Measurements from ENCODE around the gene STMP1. TPM values are rescaled to one million over a fixed set of nuclear protein-coding genes. Genes with fewer than 3 reads are reported as not detected.

STMP1 gene
- total and polyA plus RNA-seq, 2 experiments from 2014 or later, result 23.0 to 78.4 TPM

GRCh38 chr7:135683609-135684008 lies 21.3 kb downstream of the STMP1 start:
- Histone ChIP-seq H3K4me1 (ENCODE audit: insufficient read depth) (peaks cover 3% of the 10 kb centered on the region; the same call in 1 of the 2 replicates), H3K4me3 (no peak overlapping the region), H4K20me1 (replicated peaks; ENCODE audit: insufficient read depth) (no peaks in the 10 kb centered on the region; the same call in 1 of the 2 replicates), H3K27me3 (ENCODE audit: insufficient read depth) (no peaks in the 10 kb centered on the region), H2AFZ (no peak overlapping the region), H3K9me2 (ENCODE audit: insufficient read depth) (no peaks in the 10 kb centered on the region), H3K36me3 (ENCODE audit: insufficient read depth) (no peaks in the 10 kb centered on the region), H3K27ac (ENCODE audit: low read depth) (no peak overlapping the region), H3F3A (replicated peaks; ENCODE audit: low read depth) (no peaks in the 10 kb centered on the region), H3K4me2 (no peak overlapping the region), H3K79me2 (replicated peaks; ENCODE audit: insufficient read depth) (0 out of 2 replicates have a peak, but pooled peaks cover under 1% of the 10 kb centered on the region)
- Mint-ChIP-seq H3K9me3 (no peaks in the 10 kb centered on the region), H3K27ac (no peak overlapping the region), H3K4me3 (no peak overlapping the region), H3K36me3 (ENCODE audit: low read depth) (no peaks in the 10 kb centered on the region; the same call in 2 of the 3 replicates), H3K4me1 (peaks cover 8% of the 10 kb centered on the region; the same call in 2 of the 3 replicates), H3K27me3 (ENCODE audit: insufficient read depth, low read depth, poor library complexity) (peaks cover 6% of the 10 kb centered on the region)
- no peak for TF ChIP-seq ZNF331 (CRISPR knock-in tag; IDR thresholded peaks at IDR 0.05; ENCODE audit: low read depth)
- TF ChIP-seq ZNF462 (CRISPR knock-in tag; IDR thresholded peaks at IDR 0.05), result no peak
- TF ChIP-seq, protein P1, sequence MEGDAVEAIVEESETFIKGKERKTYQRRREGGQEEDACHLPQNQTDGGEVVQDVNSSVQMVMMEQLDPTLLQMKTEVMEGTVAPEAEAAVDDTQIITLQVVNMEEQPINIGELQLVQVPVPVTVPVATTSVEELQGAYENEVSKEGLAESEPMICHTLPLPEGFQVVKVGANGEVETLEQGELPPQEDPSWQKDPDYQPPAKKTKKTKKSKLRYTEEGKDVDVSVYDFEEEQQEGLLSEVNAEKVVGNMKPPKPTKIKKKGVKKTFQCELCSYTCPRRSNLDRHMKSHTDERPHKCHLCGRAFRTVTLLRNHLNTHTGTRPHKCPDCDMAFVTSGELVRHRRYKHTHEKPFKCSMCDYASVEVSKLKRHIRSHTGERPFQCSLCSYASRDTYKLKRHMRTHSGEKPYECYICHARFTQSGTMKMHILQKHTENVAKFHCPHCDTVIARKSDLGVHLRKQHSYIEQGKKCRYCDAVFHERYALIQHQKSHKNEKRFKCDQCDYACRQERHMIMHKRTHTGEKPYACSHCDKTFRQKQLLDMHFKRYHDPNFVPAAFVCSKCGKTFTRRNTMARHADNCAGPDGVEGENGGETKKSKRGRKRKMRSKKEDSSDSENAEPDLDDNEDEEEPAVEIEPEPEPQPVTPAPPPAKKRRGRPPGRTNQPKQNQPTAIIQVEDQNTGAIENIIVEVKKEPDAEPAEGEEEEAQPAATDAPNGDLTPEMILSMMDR (conservative IDR thresholded peaks at IDR 0.05; ENCODE audit: low read depth in 2 of 2), result no peak
- no peak for TF ChIP-seq JUNB (IDR thresholded peaks at IDR 0.05; ENCODE audit: unreplicated experiment)
- no peak for TF ChIP-seq CREB1 (CRISPR knock-in tag; IDR thresholded peaks at IDR 0.05; ENCODE audit: low read depth)
- TF ChIP-seq STAT1 (IDR thresholded peaks at IDR 0.05; ENCODE audit: unreplicated experiment), result no peak
- TF ChIP-seq, protein P2, sequence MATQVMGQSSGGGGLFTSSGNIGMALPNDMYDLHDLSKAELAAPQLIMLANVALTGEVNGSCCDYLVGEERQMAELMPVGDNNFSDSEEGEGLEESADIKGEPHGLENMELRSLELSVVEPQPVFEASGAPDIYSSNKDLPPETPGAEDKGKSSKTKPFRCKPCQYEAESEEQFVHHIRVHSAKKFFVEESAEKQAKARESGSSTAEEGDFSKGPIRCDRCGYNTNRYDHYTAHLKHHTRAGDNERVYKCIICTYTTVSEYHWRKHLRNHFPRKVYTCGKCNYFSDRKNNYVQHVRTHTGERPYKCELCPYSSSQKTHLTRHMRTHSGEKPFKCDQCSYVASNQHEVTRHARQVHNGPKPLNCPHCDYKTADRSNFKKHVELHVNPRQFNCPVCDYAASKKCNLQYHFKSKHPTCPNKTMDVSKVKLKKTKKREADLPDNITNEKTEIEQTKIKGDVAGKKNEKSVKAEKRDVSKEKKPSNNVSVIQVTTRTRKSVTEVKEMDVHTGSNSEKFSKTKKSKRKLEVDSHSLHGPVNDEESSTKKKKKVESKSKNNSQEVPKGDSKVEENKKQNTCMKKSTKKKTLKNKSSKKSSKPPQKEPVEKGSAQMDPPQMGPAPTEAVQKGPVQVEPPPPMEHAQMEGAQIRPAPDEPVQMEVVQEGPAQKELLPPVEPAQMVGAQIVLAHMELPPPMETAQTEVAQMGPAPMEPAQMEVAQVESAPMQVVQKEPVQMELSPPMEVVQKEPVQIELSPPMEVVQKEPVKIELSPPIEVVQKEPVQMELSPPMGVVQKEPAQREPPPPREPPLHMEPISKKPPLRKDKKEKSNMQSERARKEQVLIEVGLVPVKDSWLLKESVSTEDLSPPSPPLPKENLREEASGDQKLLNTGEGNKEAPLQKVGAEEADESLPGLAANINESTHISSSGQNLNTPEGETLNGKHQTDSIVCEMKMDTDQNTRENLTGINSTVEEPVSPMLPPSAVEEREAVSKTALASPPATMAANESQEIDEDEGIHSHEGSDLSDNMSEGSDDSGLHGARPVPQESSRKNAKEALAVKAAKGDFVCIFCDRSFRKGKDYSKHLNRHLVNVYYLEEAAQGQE (IDR thresholded peaks at IDR 0.05; ENCODE audit: unreplicated experiment), result no peak
- no peak for TF ChIP-seq NANOG (IDR thresholded peaks at IDR 0.05; ENCODE audit: borderline replicate concordance)
- TF ChIP-seq POLR2AphosphoS5 (IDR thresholded peaks at IDR 0.05; ENCODE audit: low read depth), result no peak
- TF ChIP-seq ETS1 (IDR thresholded peaks at IDR 0.05), result no peak
- TF ChIP-seq EZH2phosphoT487 (IDR thresholded peaks at IDR 0.05; ENCODE audit: unreplicated experiment), result no peak
- TF ChIP-seq EZH2 (IDR thresholded peaks at IDR 0.05; ENCODE audit: low read depth, unreplicated experiment), result no peak
- DNase-seq (ENCODE audit: low spot score) (no peak), ATAC-seq (no peak)
